Type B pancreatic cell (in vitro differentiated cells): ENCODE measurements around the gene NID1. TPM values are rescaled to one million over a fixed set of nuclear protein-coding genes. Genes with fewer than 3 reads are reported as not detected.

Experiments
- DNase-seq: peaks from one replicate; pipeline ENCODE4 v3.0.0; 2021; ENCODE audit warnings: mixed read lengths; ENCODE audit not compliant: unreplicated experiment; ENCODE audit errors: extremely low spot score
- H3K27ac Mint-ChIP-seq: 2 replicates; pipeline ENCODE4 v1.8.0; 2021; ENCODE audit warnings: mild to moderate bottlenecking, mixed read lengths
- H3K27me3 Mint-ChIP-seq: 2 replicates; pipeline ENCODE4 v1.8.0; 2021; ENCODE audit warnings: mixed read lengths
- H3K36me3 Mint-ChIP-seq: 2 replicates; pipeline ENCODE4 v1.8.0; 2021; ENCODE audit warnings: mixed read lengths
- H3K4me1 Mint-ChIP-seq: one replicate; pipeline ENCODE4 v1.8.0; 2021; ENCODE audit warnings: mixed read lengths; ENCODE audit not compliant: unreplicated experiment
- H3K4me3 Mint-ChIP-seq: 2 replicates; pipeline ENCODE4 v1.8.0; 2021; ENCODE audit warnings: mild to moderate bottlenecking, mixed read lengths
- H3K9me3 Mint-ChIP-seq: 2 replicates; pipeline ENCODE4 v1.8.0; 2021; ENCODE audit warnings: mixed read lengths
- total RNA-seq: library from RNA; stranded (reverse); gene quantifications from 2 replicates; pipeline ENCODE4 v1.2.1, GENCODE V29; 2021; ENCODE audit warnings: low replicate concordance
- TF ChIP-seq, protein P1 (sequence below): fragments of 200-600 bp; sonication (generic); conservative IDR thresholded peaks from 2 replicates; pipeline ENCODE4 v1.5.0; 2021; ENCODE audit warnings: antibody characterized with exemption, mild to moderate bottlenecking

Gene NID1
- total RNA-seq, 1 donor from 2014 or later = 65.6 TPM

DNA sequence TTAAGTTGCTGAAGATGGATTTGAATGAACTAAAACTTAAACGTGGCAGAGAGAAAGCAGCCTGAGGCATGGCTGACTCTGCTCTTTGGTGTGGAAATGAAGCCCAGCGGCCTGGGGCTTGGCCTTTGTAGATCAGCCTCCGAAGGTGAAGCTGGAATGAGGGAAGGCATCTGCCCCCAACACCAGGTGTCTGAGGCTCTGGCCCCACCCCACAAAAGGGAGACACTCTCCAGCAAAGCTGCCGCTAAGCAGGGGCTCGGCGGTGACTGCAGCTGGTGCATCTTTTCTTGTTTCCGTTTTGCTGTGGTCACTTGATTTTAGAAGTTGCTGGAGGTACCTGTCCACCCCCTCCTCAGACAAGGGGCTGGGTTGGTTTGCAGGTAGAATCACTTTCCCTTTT lies 38.2 kb upstream of the NID1 start:
- Mint-ChIP-seq H3K36me3 (no peaks in the 10 kb centered on the region), H3K27ac (no peak overlapping the region), H3K4me1 (peaks cover 5% of the 10 kb centered on the region), H3K9me3 (no peaks in the 10 kb centered on the region), H3K4me3 (no peak overlapping the region), H3K27me3 (no peaks in the 10 kb centered on the region)
- TF ChIP-seq, protein P1, sequence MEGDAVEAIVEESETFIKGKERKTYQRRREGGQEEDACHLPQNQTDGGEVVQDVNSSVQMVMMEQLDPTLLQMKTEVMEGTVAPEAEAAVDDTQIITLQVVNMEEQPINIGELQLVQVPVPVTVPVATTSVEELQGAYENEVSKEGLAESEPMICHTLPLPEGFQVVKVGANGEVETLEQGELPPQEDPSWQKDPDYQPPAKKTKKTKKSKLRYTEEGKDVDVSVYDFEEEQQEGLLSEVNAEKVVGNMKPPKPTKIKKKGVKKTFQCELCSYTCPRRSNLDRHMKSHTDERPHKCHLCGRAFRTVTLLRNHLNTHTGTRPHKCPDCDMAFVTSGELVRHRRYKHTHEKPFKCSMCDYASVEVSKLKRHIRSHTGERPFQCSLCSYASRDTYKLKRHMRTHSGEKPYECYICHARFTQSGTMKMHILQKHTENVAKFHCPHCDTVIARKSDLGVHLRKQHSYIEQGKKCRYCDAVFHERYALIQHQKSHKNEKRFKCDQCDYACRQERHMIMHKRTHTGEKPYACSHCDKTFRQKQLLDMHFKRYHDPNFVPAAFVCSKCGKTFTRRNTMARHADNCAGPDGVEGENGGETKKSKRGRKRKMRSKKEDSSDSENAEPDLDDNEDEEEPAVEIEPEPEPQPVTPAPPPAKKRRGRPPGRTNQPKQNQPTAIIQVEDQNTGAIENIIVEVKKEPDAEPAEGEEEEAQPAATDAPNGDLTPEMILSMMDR = no peak
- DNase-seq = no peak

DNA sequence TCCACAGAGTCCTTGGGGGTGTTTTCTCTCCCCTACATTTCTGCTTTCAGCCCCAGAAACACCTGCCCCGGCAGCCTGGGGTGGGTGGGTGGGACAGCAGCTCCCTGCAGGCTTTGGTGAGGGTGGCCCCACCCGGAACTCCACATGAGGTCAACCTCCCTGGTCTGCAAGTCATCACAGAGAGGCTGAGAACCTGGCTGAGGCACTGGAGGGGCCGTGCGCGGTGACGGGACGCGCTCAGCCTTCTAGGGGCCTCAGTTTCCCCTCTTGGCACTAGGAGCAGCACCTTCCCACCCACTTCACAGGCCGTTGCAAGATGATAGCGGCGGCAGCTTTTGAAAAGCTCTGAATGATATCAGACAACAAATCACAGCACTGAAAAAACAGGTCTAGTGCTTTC lies 37.7 kb upstream of the NID1 start:
- no peak for DNase-seq
- Mint-ChIP-seq H3K36me3 (no peaks in the 10 kb centered on the region), H3K4me3 (no peak overlapping the region), H3K27ac (no peak overlapping the region), H3K4me1 (peaks cover 5% of the 10 kb centered on the region), H3K9me3 (no peaks in the 10 kb centered on the region), H3K27me3 (no peaks in the 10 kb centered on the region)
- TF ChIP-seq, protein P1 = no peak

DNA sequence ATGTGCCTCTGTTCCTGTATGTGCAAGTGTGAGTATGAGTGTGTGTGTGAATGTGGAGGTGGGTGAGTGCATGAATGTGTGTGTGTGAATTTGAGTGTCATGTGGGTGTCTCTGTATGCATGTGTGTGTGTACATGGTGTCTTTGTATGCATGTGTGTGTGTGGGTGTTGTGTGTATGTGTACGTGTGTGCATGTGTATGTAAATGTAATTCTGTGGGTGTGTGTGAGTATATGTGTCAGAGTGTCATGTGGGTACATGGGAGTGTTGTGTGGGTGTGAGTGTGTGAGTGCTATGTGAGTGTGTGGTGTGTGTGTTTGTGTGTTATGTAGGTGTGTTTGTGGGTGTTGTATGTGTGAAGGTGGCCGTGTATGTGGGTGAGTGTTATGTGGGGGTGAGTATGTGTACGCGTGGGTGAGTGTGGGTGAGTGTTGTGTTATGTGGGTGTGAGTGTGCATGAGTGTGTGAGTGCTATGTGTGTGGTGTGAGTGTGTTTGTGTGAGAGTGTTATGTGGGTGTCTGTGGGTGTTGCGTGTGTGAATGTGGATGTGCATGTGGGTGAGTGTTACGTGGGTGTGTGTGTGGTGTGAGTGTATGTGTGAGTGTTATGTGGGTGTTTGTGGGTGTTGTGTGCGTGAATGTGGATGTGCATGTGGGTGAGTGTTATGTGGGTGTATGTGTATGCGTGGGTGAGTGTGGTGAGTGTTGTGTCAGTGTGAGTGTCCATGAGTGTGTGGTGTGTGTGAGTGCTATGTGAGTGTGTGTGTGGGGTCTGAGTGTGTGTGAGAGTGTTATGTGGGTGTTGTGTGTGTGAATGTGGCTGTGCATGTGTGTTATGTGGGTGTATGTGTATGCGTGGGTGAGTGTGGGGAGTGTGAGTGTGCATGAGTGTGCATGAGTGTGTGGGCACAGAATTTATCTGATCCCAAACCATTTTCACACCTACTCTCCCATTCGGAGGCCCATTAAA lies 36.6 kb upstream of the NID1 start:
- H3K4me1 Mint-ChIP-seq = peaks cover 5% of the 10 kb centered on the region
- TF ChIP-seq, protein P1 = no peak
- no peaks in the 10 kb centered on the region for H3K36me3 Mint-ChIP-seq
- no peak overlapping the region for H3K4me3 Mint-ChIP-seq
- no peak overlapping the region for H3K27ac Mint-ChIP-seq
- H3K9me3 Mint-ChIP-seq = no peaks in the 10 kb centered on the region
- no peaks in the 10 kb centered on the region for H3K27me3 Mint-ChIP-seq
- no peak for DNase-seq

DNA sequence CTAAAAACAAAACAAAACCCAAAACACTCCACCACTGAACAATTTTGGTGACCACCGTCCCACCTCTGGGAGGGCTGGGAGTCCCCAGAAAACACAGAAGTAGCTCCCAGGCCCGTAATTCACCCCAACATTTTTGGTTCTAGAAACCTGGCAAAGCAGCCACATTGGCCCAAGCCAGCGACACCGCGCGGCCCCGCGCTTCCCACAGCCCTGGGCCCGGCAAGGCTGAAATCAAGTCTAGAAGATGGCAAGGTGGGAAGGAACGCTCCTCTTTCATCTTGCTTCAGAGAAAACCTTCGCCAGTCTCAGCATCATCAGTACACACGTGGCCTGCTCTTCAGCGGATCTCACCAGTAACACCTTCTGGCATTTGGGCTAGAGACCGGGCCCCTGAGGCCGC lies 35.9 kb upstream of the NID1 start:
- H3K9me3 Mint-ChIP-seq = no peaks in the 10 kb centered on the region
- DNase-seq = no peak
- peaks cover 5% of the 10 kb centered on the region for H3K4me1 Mint-ChIP-seq
- TF ChIP-seq, protein P1 = no peak
- H3K27me3 Mint-ChIP-seq = no peaks in the 10 kb centered on the region
- no peaks in the 10 kb centered on the region for H3K36me3 Mint-ChIP-seq
- H3K4me3 Mint-ChIP-seq = no peak overlapping the region
- no peak overlapping the region for H3K27ac Mint-ChIP-seq

DNA sequence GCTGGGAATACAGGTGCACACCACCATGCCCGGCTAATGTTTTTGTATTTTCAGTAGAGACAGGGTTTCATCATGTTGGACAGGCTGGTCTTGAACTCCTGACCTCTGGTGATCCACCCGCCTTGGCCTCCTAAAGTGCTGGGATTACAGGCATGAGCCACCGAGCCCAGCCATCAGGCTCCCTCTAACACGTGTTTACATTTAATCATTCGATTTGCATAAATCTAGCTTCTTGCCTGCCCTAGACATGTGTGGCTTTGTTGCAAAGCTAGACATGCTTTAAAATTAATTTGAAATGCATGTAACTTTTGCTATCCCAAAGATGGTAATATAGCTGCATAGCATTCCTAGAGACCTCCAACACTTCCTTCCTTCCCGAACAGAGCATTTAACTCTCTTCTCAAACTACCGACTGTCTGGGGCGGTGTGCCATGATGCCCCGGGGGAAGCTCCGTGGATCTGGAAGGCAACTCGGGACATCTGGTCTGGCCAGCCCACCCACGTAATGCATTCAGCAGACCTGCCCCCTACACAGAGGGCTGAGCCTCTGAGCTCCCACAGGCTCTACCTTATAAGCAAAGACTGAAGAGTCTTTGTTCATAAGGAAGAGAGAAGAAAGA lies 34.6 kb upstream of the NID1 start:
- no peak for DNase-seq
- H3K27ac Mint-ChIP-seq = no peak overlapping the region
- H3K4me3 Mint-ChIP-seq = no peak overlapping the region
- H3K9me3 Mint-ChIP-seq = no peaks in the 10 kb centered on the region
- H3K36me3 Mint-ChIP-seq = no peaks in the 10 kb centered on the region
- TF ChIP-seq, protein P1 = no peak
- H3K27me3 Mint-ChIP-seq = no peaks in the 10 kb centered on the region
- H3K4me1 Mint-ChIP-seq = peaks cover 5% of the 10 kb centered on the region
